Right lobe of liver (tissue), 6 donors: Measurements from ENCODE around the gene BICDL2. TPM values are rescaled to one million over a fixed set of nuclear protein-coding genes. Genes with fewer than 3 reads are reported as not detected.
A peak's percentile ranks its signal among the peaks of the same experiment; 100 is the strongest.

Source experiments
- ATAC-seq, 4 donors: fragments of 200-7000 bp; cut with Tn5 transposase; one replicate each; pipeline ENCODE4 v1.9.1; 2020; ENCODE audit warnings: mild to moderate bottlenecking in 4 of 4, moderate library complexity in 4 of 4
- DNase-seq, 3 donors: peaks; one replicate each; pipeline ENCODE4 v3.0.0-alpha.2; 2020
- H3K27ac ChIP-seq, 3 donors: fragments of 200-600 bp; one replicate each; pipeline ENCODE4 v1.8.0; 2022
- H3K27me3 ChIP-seq, 2 donors: fragments of 200-600 bp; one replicate each; pipeline ENCODE4 v1.8.0; 2022
- H3K36me3 ChIP-seq, 4 donors: fragments of 200-600 bp; sonication (generic) in 1 of 4; one replicate each; pipeline versions ENCODE4 v1.5.1 to v1.8.0; 2017 to 2022; ENCODE audit warnings: control low read depth in 1 of 4
- H3K4me1 ChIP-seq, 4 donors: fragments of 200-600 bp; sonication (generic) in 1 of 4; one replicate each; pipeline versions ENCODE4 v1.5.1 to v1.8.0; 2017 to 2022; ENCODE audit warnings: control low read depth in 1 of 4
- H3K4me3 ChIP-seq, 3 donors: fragments of 200-600 bp; one replicate each; pipeline ENCODE4 v1.8.0; 2022
- H3K9me3 ChIP-seq, 4 donors: fragments of 200-600 bp; sonication (generic) in 1 of 4; one replicate each; pipeline versions ENCODE4 v1.5.1 to v1.8.0; 2017 to 2022; ENCODE audit warnings: control low read depth in 1 of 4
- CTCF ChIP-seq, 4 donors: fragments of 200-600 bp in 3 of 4; fragments of 450-650 bp in 1 of 4; IDR thresholded peaks; one replicate each; pipeline versions ENCODE4 v1.5.1 to v1.8.0; 2016 to 2022; ENCODE audit warnings: antibody characterized with exemption in 4 of 4, mild to moderate bottlenecking in 2 of 4
- POLR2A ChIP-seq: fragments of 450-650 bp; IDR thresholded peaks from one replicate; pipeline ENCODE4 v1.6.1; 2017; ENCODE audit warnings: antibody characterized with exemption, mild to moderate bottlenecking
- WGBS: methylation state at CpG from one replicate; pipeline ENCODE4 v1.1.6; 2018; ENCODE audit warnings: low coverage, low lambda C conversion rate; ENCODE audit not compliant: insufficient coverage; ENCODE audit errors: missing lambda C conversion rate; 5-methylcytosine and 5-hydroxymethylcytosine counted together
- intact Hi-C, 2 donors: fragments of 100-400 bp; cut with DNase I; formaldehyde crosslinking; loops; one replicate each; pipeline versions ENCODE4 v1.11.2 to v1.14.1; 2022
- total RNA-seq, 6 experiments: library from RNA; depleted of rRNA in 2 of 6; stranded (reverse); fragments of >200 nt in 2 of 6; fragmentation: NEBNext Ultra II Directional in 3 of 6; extraction: Animal tissue kit (Norgen Biotek cat#: 25700) in 3 of 6; gene quantifications; one replicate each; pipeline versions ENCODE4 v1.1.0 to v1.2.4, GENCODE V29; 2016 to 2023
- donor health status: DM: no; HTN: yes; CAD: no.
- donor health status: DM: no; HTN: no; CAD: no.
- donor health status: DM: no; HTN: no; CAD: no.
- donor health status: DM: no; HTN: yes; CAD: no.
- donor health status: DM: no; HTN: yes; CAD: no.

BICDL2 gene
- total RNA-seq, 6 experiments from 2014 or later, result 0.11 to 0.58 (median 0.48) TPM; not detected in 1

DNA sequence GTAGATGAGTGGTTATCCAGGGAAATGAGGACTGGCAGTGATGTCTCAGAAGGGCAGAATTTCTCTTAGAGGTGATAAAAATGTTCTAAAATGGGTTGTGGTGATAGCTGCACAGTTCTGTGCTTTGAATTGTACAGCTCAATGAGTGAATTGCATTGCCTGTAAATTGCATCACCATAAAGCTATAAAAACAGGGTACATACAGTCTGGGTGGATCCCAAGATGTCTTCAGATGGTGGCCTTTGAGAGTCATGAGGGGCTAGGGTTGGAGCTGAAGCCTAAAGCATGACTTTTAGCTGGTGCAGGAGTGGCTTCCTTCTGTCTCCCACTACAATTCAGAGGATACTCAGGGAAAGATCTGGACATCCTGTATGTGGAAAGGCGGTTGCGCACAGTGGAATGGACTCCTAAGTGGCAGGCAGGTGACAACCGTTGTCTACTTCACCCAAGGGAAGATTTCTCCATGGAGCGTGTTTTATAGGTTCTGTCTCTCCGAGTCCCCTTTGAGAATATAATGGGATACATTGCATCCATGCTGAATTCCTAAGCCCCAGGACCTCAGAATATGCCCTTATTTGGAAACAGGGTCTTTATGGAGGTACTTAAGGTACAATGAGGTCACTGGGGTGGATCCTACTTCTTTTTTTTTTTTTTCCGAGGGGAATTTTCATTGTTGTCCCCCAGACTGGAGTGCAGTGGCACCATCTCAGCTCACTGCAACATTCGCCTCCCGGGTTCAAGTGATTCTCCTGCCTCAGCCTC, 27.1 kb upstream of the BICDL2 start:
- TF ChIP-seq POLR2A (no peak), CTCF (IDR thresholded peaks at IDR 0.05) (no peak)
- no peak overlapping the region for H3K4me3 ChIP-seq
- no peaks in the 10 kb centered on the region for H3K9me3 ChIP-seq
- no peak for ATAC-seq
- no peaks in the 10 kb centered on the region for H3K27me3 ChIP-seq
- H3K27ac ChIP-seq, result peak overlapping the region in 1 of 3 donors; percentile 97
- 85% methylated on average over 5 of the region's 8 CpGs for WGBS
- H3K36me3 ChIP-seq, result peaks cover 0 to 10% (median 5%) of the 10 kb centered on the region in 4 donors
- DNase-seq, result no peak
- intact Hi-C loops, result no loop called here
- peaks cover 0 to 29% (median 6%) of the 10 kb centered on the region in 4 donors for H3K4me1 ChIP-seq

DNA sequence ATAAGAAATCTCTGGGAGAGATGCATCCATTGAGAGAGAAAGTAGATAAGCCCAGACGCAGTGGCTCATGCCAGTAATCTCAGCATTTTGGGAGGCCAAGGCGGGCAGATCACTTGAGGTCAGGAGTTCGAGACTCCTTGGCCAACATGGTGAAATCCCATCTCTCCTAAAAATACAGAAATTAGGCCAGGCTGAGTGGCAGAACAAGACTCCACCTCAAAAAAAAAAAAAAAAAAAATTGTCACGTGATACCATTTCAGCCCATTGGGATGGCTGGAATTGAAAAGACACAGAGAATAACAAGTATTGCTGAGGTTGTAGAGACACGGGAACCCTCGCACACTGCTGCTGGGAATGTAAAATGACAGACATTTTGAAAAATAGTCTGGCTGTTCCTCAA, 25.8 kb upstream of the BICDL2 start:
- Histone ChIP-seq H3K4me1 (peaks cover 0 to 28% (median 6%) of the 10 kb centered on the region in 4 donors), H3K4me3 (no peak overlapping the region), H3K27me3 (no peaks in the 10 kb centered on the region), H3K27ac (no peak overlapping the region), H3K9me3 (no peaks in the 10 kb centered on the region), H3K36me3 (peaks cover 0 to 3% (median 0%) of the 10 kb centered on the region in 4 donors)
- WGBS, result 84% methylated on average over 3 of the region's 6 CpGs
- intact Hi-C loops, result no loop called here
- DNase-seq (peak in 1 of 3 donors; percentile 12), ATAC-seq (no peak)
- TF ChIP-seq CTCF (IDR thresholded peaks at IDR 0.05) (no peak), POLR2A (no peak)

GRCh38 chr16:3060339-3061127, 23.8 kb upstream of the BICDL2 start:
- H3K27me3 ChIP-seq, result no peaks in the 10 kb centered on the region
- no peak for TF ChIP-seq CTCF (IDR thresholded peaks at IDR 0.05)
- TF ChIP-seq POLR2A, result no peak
- H3K36me3 ChIP-seq, result no peaks in the 10 kb centered on the region
- peak overlapping the region; percentile 87 to 94 (median 93) for H3K27ac ChIP-seq
- ATAC-seq, result peak in 1 of 4 donors; percentile 44
- 74% methylated on average over 14 of the region's 14 CpGs for WGBS
- H3K9me3 ChIP-seq, result no peaks in the 10 kb centered on the region
- no peak overlapping the region for H3K4me3 ChIP-seq
- peak in 2 of 3 donors; percentile 55 to 69 for DNase-seq
- intact Hi-C loops, result no loop called here
- H3K4me1 ChIP-seq, result peaks cover 0 to 24% (median 3%) of the 10 kb centered on the region in 4 donors

DNA sequence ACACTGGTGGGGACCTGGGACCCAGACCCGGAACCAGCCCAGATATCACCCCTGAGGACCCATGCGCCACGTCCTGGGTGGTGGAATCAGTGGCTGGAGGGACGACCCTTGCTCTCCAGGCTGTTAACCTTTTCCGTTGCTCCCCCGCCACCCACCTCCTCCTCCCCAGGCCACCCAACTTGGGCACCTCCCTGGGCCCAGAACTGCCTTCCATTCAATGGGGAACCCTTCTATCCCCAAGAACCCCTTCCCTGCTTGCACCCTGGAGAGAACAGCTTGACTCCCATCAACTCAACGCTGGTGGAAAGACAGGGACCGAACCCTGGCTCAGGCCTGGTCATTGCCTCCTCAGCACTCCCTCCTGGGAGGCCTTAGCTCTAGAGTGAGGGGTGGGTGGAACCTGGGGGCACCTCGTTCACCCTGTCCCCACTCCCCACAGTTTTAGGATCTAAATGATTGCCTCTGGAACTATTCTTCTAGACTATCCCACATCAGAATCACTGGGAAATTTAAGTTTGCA, 23.0 kb upstream of the BICDL2 start:
- DNase-seq, result no peak
- Histone ChIP-seq H3K4me1 (peaks cover 0 to 20% (median 3%) of the 10 kb centered on the region in 4 donors), H3K9me3 (no peaks in the 10 kb centered on the region), H3K4me3 (peak overlapping the region; percentile 93 to 96 (median 94)), H3K36me3 (no peaks in the 10 kb centered on the region), H3K27me3 (no peaks in the 10 kb centered on the region), H3K27ac (peak overlapping the region; percentile 87 to 94 (median 93))
- TF ChIP-seq CTCF (IDR thresholded peaks at IDR 0.05), result no peak
- TF ChIP-seq POLR2A, result no peak
- WGBS, result 29% methylated on average over 7 of the region's 9 CpGs
- peak in 2 of 4 donors; percentile 1 to 11 for ATAC-seq
- intact Hi-C loops, result no loop called here
